Hepatocyte (in vitro differentiated cells): ENCODE results near the gene SRRM3.

Experiments
- CTCF ChIP-seq: fragments of 200-600 bp; sonication (generic); IDR thresholded peaks from 2 replicates; pipeline ENCODE4 v1.5.1; 2016; ENCODE audit warnings: antibody characterized with exemption, mild to moderate bottlenecking; ENCODE audit not compliant: poor library complexity
- EZH2phosphoT487 ChIP-seq: fragments of 200-600 bp; sonication (generic); IDR thresholded peaks from one replicate; pipeline ENCODE4 v1.6.1; 2018; ENCODE audit warnings: antibody characterized with exemption, mild to moderate bottlenecking, low read depth, moderate library complexity; ENCODE audit not compliant: unreplicated experiment, severe bottlenecking

DNA sequence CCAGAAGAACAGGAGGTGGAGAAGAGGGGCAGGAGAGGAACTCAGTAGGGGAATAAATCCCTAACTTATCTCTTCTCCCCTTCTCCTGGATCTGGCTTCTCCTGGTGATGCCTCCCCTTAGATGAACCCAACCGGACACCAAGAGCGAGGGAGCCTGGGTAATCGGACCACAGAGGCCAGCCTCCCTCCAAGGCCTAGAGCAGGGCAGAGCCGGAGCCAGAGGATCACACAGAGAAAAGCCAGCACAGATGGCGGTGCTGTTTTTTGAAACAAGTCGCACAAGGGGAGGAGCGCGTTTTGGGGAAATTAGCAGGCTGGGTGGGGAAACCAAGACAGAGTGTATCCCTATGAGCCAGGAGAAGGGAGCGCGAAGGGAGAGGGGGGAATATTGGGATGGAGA, 4.9 kb upstream of the SRRM3 start:
- TF ChIP-seq CTCF (no peak), EZH2phosphoT487 (no peak)
